B cell (primary cell): ENCODE data around the gene PPP1R12A. TPM values are rescaled to one million over a fixed set of nuclear protein-coding genes. Genes with fewer than 3 reads are reported as not detected.
"Not testable (repeated sequence)": the region's sequence is repeated elsewhere in the genome, so short reads cannot be mapped to it uniquely, and the experiment has no call there.

Experiments used
- ATAC-seq: fragments of 200-7000 bp; cut with Tn5 transposase; one replicate; pipeline ENCODE4 v1.10.0; 2021; ENCODE audit warnings: low read depth, mild to moderate bottlenecking, moderate number of reproducible peaks, moderate library complexity
- CTCF ChIA-PET: fragments of 350-600 bp; sonication (Branson Sonifier 250); formaldehyde crosslinking; loops from one replicate; lab custom pipeline; 2021; ENCODE audit warnings: antibody characterized with exemption, inconsistent platforms; lab: Charles Lee
- POLR2A ChIA-PET: fragments of 350-600 bp; sonication (Branson Sonifier 250); formaldehyde crosslinking; loops from one replicate; lab custom pipeline; 2021; ENCODE audit warnings: antibody characterized with exemption; lab: Charles Lee
- DNase-seq: peaks from one replicate; pipeline ENCODE4 v3.0.0; 2013
- H2AFZ ChIP-seq: 2 replicates; pipeline ENCODE4 v1.6.1; 2012; ENCODE audit warnings: mild to moderate bottlenecking, low read depth, low read length; ENCODE audit not compliant: insufficient read depth, poor library complexity, severe bottlenecking
- H3K27ac ChIP-seq, 2 donors: 1 replicate in 1 of 2; 2 replicates in 1 of 2; pipeline ENCODE4 v1.5.1; 2012 to 2013; ENCODE audit warnings: low read length in 2 of 2, mild to moderate bottlenecking in 2 of 2, moderate library complexity in 1 of 2
- H3K27me3 ChIP-seq, 4 experiments: fragments of 200-600 bp in 1 of 4; sonication (generic) in 1 of 4; replicated peaks in 1 of 4; 1 replicate in 2 of 4; 2 replicates in 2 of 4; pipeline versions ENCODE4 v1.6.1 to v1.7.0; 2013 to 2016; ENCODE audit warnings: low read length in 3 of 4, mild to moderate bottlenecking in 2 of 4, mixed read lengths in 1 of 4, moderate library complexity in 1 of 4; ENCODE audit not compliant: insufficient read depth in 4 of 4, control insufficient read depth in 3 of 4; ENCODE audit errors: control extremely low read depth in 1 of 4
- H3K36me3 ChIP-seq, 2 experiments: replicated peaks in 1 of 2; 1 replicate in 1 of 2; 2 replicates in 1 of 2; pipeline versions ENCODE4 v1.6.1 to v1.7.1; 2013; ENCODE audit warnings: low read length in 1 of 2; ENCODE audit not compliant: insufficient read depth in 2 of 2, control insufficient read depth in 1 of 2; ENCODE audit errors: control extremely low read depth in 1 of 2, extremely low read depth in 1 of 2
- H3K4me1 ChIP-seq, 2 donors: fragments of 200-600 bp in 1 of 2; sonication (generic) in 1 of 2; 1 replicate in 1 of 2; 2 replicates in 1 of 2; pipeline versions ENCODE4 v1.5.1 to v1.6.1; 2013 to 2017; ENCODE audit warnings: low read length in 2 of 2; ENCODE audit not compliant: control insufficient read depth in 2 of 2, insufficient read depth in 2 of 2
- H3K4me2 ChIP-seq: replicated peaks from 2 replicates; pipeline ENCODE3; 2012; ENCODE audit warnings: mild to moderate bottlenecking, low read depth, low read length; ENCODE audit not compliant: poor library complexity, severe bottlenecking
- H3K4me3 ChIP-seq, 5 experiments: fragments of 200-600 bp in 1 of 5; sonication (generic) in 1 of 5; 1 replicate in 3 of 5; 2 replicates in 2 of 5; pipeline versions ENCODE4 v1.5.1 to v1.7.0; 2011 to 2016; ENCODE audit warnings: low read length in 4 of 5, mild to moderate bottlenecking in 4 of 5, low read depth in 2 of 5, control low read depth in 1 of 5, moderate library complexity in 1 of 5; ENCODE audit not compliant: insufficient read depth in 1 of 5; ENCODE audit errors: control extremely low read depth in 1 of 5, extremely low read depth in 1 of 5
- H3K79me2 ChIP-seq: fragments of 200-600 bp; sonication (generic); one replicate; pipeline ENCODE4 v1.6.0; 2016; ENCODE audit warnings: low read length; ENCODE audit not compliant: control insufficient read depth, insufficient read depth
- H3K9ac ChIP-seq: fragments of 200-600 bp; sonication (generic); 2 replicates; pipeline ENCODE4 v1.6.1; 2017; ENCODE audit warnings: mild to moderate bottlenecking, low read length, moderate library complexity
- H3K9me3 ChIP-seq, 3 donors: one replicate each; pipeline versions ENCODE4 v1.6.1 to v1.7.1; 2013; ENCODE audit warnings: low read length in 2 of 3; ENCODE audit not compliant: control insufficient read depth in 2 of 3, insufficient read depth in 1 of 3; ENCODE audit errors: control extremely low read depth in 1 of 3
- H4K20me1 ChIP-seq: 2 replicates; pipeline ENCODE4 v1.6.0; 2012; ENCODE audit warnings: mild to moderate bottlenecking, low read length; ENCODE audit not compliant: insufficient read depth, control insufficient read depth, poor library complexity, severe bottlenecking
- H3K27ac Mint-ChIP-seq: one replicate; pipeline ENCODE4 v1.8.0; 2021; ENCODE audit warnings: mixed read lengths
- H3K27me3 Mint-ChIP-seq: one replicate; pipeline ENCODE4 v1.8.0; 2021; ENCODE audit warnings: mixed read lengths
- H3K4me1 Mint-ChIP-seq: one replicate; pipeline ENCODE4 v1.8.0; 2021; ENCODE audit warnings: mixed read lengths
- H3K4me3 Mint-ChIP-seq: one replicate; pipeline ENCODE4 v1.8.0; 2021; ENCODE audit warnings: mixed read lengths
- H3K9me3 Mint-ChIP-seq: one replicate; pipeline ENCODE4 v1.8.0; 2022; ENCODE audit warnings: mixed read lengths; ENCODE audit not compliant: insufficient read depth
- CTCF ChIP-seq: fragments of 200-600 bp; IDR thresholded peaks from one replicate; pipeline ENCODE4 v1.8.0; 2022; ENCODE audit warnings: antibody characterized with exemption, mild to moderate bottlenecking
- EZH2 ChIP-seq: IDR thresholded peaks from 2 replicates; pipeline ENCODE4 v1.6.1; 2012; ENCODE audit warnings: borderline replicate concordance, low read depth, mild to moderate bottlenecking, moderate library complexity, low read length; ENCODE audit not compliant: insufficient read depth, poor library complexity, severe bottlenecking
- WGBS: methylation state at CpG from one replicate; pipeline ENCODE4 v1.1.5; 2013; ENCODE audit warnings: missing lambda C conversion rate; ENCODE audit not compliant: insufficient coverage; 5-methylcytosine and 5-hydroxymethylcytosine counted together
- intact Hi-C: fragments of 100-400 bp; cut with micrococcal nuclease; formaldehyde crosslinking; loops from one replicate; pipeline ENCODE4 v1.10.0; 2022
- polyA plus RNA-seq: library from polyadenylated mRNA; depleted of rRNA; stranded (reverse); fragments of >200 nt; gene quantifications from 2 replicates; pipeline ENCODE4 v1.2.3, GENCODE V29; 2012
- total RNA-seq, 2 donors: library from RNA; stranded (reverse); fragments of 120-200 nt in 1 of 2; gene quantifications; 1 replicate in 1 of 2; 2 replicates in 1 of 2; pipeline versions ENCODE4 v1.2.3 to v1.2.4, GENCODE V29; 2013 to 2022

Gene PPP1R12A
- total and polyA plus RNA-seq, 2 donors (not counting 1 experiment from before 2014, with no cell fraction given) = 18.3 to 110 TPM

GRCh38 chr12:79945433-79945832 is 10.5 kb upstream of the PPP1R12A start:
- no peaks in the 10 kb centered on the region for H3K9me3 Mint-ChIP-seq
- H3K4me3 Mint-ChIP-seq = no peak overlapping the region
- POLR2A ChIA-PET = no interaction called here
- peaks cover 12% of the 10 kb centered on the region for H3K27me3 Mint-ChIP-seq
- H3K4me1 Mint-ChIP-seq = no peaks in the 10 kb centered on the region
- no CpG with 5 or more reads among the region's 4 CpGs for WGBS
- intact Hi-C loops = no loop called here
- Histone ChIP-seq H3K9ac (no peak overlapping the region), H3K36me3 (no peaks in the 10 kb centered on the region), H3K4me1 (no peaks in the 10 kb centered on the region), H3K27ac (no peak overlapping the region), H3K4me3 (no peak overlapping the region), H3K9me3 (no peaks in the 10 kb centered on the region), H3K27me3 (no peaks in the 10 kb centered on the region), H4K20me1 (no peaks in the 10 kb centered on the region), H3K79me2 (no peaks in the 10 kb centered on the region), H3K4me2 (no peak overlapping the region), H2AFZ (no peak overlapping the region)
- CTCF ChIA-PET = no interaction called here
- DNase-seq (no peak), ATAC-seq (no peak)
- H3K27ac Mint-ChIP-seq = no peak overlapping the region
- TF ChIP-seq EZH2 (no peak), CTCF (no peak)

- H3K4me1 ChIP-seq = no peaks in the 10 kb centered on the region
- Mint-ChIP-seq H3K4me1 (no peaks in the 10 kb centered on the region), H3K27ac (no peak overlapping the region), H3K4me3 (no peak overlapping the region), H3K9me3 (no peaks in the 10 kb centered on the region), H3K27me3 (peaks cover 10% of the 10 kb centered on the region)
- H3K79me2 ChIP-seq = no peaks in the 10 kb centered on the region
- TF ChIP-seq EZH2 (no peak), CTCF (no peak)
- WGBS = 92% methylated on average over 2 of the region's 3 CpGs
- intact Hi-C loops = no loop called here
- no peaks in the 10 kb centered on the region for H3K36me3 ChIP-seq
- CTCF ChIA-PET = no interaction called here
- no peaks in the 10 kb centered on the region for H3K27me3 ChIP-seq
- no peak overlapping the region for H3K27ac ChIP-seq
- DNase-seq = no peak
- POLR2A ChIA-PET = no interaction called here
- ATAC-seq = no peak
- no peak overlapping the region for H2AFZ ChIP-seq
- no peaks in the 10 kb centered on the region for H3K9me3 ChIP-seq
- no peak overlapping the region for H3K4me2 ChIP-seq
- no peak overlapping the region for H3K9ac ChIP-seq
- no peak overlapping the region for H3K4me3 ChIP-seq
- H4K20me1 ChIP-seq = no peaks in the 10 kb centered on the region
These were observed 9.7 kb upstream of the PPP1R12A start for GRCh38 chr12:79944565-79944964.

- H3K27ac Mint-ChIP-seq, CTCF ChIA-PET, ATAC-seq, H3K4me1 ChIP-seq, POLR2A ChIA-PET, H3K4me2 ChIP-seq, H3K4me3 Mint-ChIP-seq, H2AFZ ChIP-seq, H3K27me3 Mint-ChIP-seq, H3K9me3 Mint-ChIP-seq, H3K9ac ChIP-seq, intact Hi-C loops, H3K9me3 ChIP-seq, H3K27me3 ChIP-seq, H3K79me2 ChIP-seq, H4K20me1 ChIP-seq, DNase-seq, H3K27ac ChIP-seq, H3K36me3 ChIP-seq, H3K4me1 Mint-ChIP-seq, H3K4me3 ChIP-seq: not testable (repeated sequence)
- WGBS = no CpG with 5 or more reads among the region's 2 CpGs
These were observed 7.9 kb upstream of the PPP1R12A start for GRCh38 chr12:79942846-79943245.
